Cardiac septum (tissue), 1 donor: Measurements from ENCODE around the gene TINCR. TPM values are rescaled to one million over a fixed set of nuclear protein-coding genes. Genes with fewer than 3 reads are reported as not detected.

ENCODE experiments used
- DNase-seq: peaks from one replicate; pipeline ENCODE4 v3.0.0-alpha.2; 2020; ENCODE audit warnings: low spot score
- intact Hi-C: fragments of 100-400 bp; cut with DNase I; formaldehyde crosslinking; loops from one replicate; pipeline ENCODE4 v1.14.0; 2022
- total RNA-seq: library from RNA; stranded (reverse); fragmentation: NEBNext Ultra II Directional; extraction: Animal tissue kit (Norgen Biotek cat#: 25700); gene quantifications from one replicate; pipeline ENCODE4 v1.2.1, GENCODE V29; 2021
- donor health status: DM: no; HTN: no; CAD: no.

The TINCR gene
- total RNA-seq, 1 donor from 2014 or later = 0.16 TPM

DNA sequence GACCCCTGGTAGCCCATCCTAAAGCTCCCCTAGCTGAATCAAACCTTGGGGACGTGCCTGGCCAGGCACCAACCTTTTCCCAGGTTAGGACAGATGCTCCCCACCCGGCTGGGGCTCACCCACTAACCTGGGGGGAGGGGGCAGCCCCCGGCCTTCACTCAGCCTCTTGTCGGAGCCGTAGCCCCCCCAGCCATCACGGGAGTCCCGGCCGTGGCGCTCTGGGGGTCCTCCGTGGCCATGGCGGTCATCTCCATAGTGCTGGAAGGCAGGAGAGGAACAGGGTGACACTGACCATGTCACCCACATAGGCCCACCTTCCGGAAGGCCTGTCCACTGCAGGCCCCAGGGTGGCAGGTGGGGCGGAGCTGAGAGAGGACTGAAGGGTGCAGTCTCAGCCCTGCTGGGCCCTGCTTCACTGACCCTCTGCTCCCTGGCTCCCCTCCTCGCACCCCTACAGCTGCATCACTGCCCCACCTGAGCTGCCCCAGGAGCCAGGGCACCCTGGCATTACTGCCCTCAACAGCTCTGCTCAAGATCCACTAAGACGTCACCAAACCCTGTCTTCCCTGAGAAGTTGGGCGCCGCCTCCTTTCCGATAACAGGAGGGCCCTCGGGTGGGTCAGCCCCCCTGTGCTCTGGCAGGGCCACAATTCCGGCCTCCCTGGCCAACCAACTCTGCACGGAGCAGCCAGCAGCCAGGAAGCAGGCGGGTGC lies 22.6 kb upstream of the TINCR start:
- DNase-seq = no peak
- intact Hi-C loops = no loop called here

DNA sequence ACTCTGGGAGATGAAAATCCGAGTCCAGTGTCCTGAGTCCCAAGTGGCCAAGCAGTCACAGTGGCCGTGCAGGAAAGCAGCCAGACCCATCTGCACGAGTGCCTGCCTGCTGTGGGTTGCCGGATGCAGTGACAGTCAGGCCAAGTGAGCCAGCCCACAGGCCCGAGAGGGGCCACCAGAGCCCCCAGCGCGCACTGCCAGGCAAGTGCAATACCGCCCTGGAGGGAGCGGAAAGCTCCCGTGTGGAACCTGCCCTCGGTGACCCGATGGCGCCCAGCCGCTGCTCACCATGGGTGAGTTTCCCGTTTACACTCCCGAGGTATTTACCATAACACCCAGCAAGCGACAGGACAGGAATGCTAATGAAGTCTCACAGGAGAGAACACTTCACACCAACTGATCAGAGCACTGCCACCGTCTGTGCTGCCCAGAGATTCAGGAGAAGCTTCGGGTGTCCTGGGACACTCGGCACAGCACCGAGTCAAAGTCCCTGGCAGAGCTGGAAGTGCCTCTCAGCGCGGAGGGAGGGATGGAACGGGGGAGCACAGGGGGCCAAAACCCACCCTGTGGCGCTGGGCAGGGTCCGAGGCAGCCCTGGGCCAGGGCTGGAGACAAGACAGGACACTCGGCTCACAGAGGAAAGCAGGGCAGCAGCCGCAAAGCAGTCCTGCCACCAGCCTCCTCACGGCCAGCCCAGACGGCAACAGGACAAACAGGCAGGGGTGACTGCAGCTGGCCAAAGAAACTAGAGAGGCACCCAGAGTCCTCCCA lies 21.3 kb upstream of the TINCR start:
- intact Hi-C loops = no loop called here
- DNase-seq = no peak

DNA sequence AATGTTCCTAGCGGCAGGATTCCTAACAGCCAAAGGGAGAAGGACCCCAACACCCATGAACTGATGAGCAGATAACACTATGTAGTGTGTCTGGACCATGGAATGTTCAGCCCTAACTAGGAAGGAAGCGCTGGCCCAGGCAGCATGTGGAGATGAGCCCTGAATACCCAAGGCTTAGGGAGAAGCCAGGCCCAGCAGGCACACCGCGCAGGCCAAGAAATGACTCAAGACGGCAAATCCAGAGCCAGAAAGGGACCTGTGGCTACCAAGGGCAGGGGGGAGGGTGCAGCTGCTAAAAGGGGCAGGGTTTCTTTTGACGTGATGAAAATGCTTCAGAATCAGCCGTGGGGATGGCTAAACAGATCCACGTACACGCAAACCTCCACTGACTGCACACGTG lies 20.7 kb upstream of the TINCR start:
- no peak for DNase-seq
- intact Hi-C loops = no loop called here

DNA sequence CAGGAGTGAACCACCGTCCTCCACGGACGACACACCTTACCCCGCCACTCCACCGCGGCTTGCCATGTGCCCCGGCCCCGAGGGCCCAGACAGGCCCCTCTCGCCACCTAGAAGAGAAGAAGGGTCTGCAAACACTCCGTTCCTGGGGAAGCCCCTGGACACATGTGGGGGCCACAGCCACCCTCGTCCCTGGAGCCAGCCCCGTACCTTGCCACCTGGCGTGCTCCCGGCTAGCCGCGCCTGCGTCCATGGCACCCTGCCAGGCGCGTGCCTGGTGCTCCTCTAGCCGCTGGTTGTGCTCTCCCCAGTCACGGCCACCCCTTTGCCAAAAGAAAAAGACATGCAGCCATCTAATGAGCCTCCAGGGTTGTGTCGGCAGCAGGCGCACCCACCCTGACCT lies 19.9 kb upstream of the TINCR start:
- no peak for DNase-seq
- intact Hi-C loops = no loop called here

DNA sequence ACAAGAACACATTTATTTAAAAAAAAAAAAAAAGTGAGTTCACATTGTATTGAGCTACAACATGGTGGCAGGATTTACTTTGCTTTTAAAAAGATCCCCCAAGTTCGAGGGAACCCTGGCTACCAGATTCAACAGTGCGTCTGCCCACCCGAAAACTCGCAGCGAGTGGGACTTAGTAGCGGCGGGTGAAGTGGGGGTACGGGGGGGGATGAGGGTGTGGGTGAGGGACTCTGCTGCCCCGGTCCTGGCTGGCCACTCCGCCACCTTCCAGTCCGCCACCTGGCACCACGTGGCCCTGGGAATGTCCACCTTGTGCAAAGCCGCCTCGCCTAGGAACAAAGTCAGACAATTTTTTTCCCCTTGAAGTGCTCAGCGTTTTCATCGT lies 19.3 kb upstream of the TINCR start:
- DNase-seq = no peak
- intact Hi-C loops = no loop called here

DNA sequence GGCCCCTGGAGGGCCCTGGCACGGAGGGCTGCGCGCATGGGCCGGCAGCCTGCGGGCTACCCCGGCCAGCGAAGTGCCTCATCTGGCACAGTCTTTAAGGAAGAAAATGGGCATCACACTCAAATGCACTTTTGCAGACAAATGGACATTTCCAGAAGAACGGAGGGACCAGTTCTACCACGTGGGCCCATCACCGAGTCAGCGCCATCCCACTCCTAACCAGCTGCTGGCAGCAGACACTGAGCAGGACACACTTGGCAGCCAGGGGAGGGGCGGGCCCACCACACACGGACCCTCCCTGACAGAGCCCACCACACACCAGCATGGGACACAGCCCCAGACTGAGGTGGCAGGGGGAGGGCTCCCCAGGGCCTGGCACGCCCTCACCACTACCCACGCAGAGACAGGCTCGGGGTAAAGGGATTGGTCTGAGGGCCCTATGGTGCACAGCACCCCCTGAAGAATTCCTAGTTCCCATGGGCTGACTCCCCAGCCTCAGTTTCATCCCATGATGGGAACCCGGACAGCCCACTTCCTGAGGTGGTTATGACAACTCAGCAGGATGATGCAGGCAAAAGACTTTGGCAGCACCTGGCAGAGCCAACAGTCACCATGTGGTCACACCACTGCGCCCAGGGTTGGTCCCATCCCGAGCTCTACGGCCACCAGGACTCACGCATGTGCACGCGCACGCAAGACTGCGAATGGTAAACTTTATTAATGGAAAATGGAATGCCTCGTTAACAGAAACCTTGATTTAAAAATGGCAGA lies 18.7 kb upstream of the TINCR start:
- no peak for DNase-seq
- intact Hi-C loops = no loop called here

DNA sequence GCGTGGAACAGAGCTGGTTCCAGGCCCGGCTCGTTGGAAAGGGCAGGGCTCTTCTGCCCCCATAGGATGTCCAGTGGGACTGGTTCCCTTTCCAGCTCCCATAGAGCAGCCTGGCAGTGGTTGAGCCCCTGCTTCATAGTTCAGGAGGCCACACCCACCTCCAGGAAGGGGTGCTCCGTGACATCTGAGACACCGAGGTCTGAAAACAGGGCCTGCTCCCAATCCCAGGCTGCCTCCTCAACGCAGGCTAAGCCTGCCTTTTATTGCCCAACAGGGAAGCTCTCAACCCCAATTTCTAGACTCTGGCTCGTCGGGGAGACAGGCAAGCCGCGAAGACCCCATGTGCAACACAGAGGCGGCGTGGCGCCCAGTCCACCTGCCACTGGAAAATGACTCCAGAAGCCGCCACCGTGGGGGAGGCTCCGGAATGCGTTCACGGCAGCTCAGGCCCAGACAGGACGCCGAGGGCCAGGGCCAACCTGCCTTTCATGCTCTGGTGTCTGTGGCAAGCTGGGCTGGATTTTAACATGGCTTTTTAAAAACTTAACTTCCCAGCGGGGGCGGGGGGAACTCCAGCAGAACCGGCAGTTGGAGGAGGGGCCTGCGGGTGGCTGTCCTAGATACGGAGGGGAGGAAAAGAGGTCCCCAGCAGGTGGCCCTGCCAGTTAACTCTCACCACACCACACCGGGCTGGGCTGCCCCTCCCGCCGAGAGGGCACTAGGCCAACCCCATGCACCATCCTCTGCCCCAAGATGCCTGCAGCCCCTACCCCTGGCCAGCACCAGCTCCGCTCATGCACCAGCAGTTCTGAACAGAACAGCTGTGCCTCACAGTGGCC lies 17.9 kb upstream of the TINCR start:
- no peak for DNase-seq
- intact Hi-C loops = no loop called here

DNA sequence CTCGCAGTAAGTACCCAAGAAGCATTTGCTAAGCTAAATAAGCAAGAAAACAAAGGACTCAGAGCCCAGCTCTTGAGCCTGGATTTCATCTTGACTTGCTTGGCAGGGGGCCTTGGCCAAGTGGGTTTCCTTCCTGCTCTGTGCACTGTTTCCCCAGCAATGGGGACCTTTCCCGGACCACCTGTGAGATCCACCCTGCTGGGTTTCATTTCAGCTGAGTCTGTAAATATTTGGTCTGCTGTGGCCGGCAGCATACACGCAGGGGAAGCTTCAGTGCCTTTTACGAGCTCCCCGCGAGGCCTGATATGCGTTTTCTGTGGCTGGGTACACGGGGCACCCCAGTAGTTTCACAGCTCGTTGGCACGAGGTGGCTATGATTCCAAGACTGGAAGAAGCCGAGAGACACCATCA lies 12.4 kb upstream of the TINCR start:
- intact Hi-C loops = no loop called here
- DNase-seq = no peak

DNA sequence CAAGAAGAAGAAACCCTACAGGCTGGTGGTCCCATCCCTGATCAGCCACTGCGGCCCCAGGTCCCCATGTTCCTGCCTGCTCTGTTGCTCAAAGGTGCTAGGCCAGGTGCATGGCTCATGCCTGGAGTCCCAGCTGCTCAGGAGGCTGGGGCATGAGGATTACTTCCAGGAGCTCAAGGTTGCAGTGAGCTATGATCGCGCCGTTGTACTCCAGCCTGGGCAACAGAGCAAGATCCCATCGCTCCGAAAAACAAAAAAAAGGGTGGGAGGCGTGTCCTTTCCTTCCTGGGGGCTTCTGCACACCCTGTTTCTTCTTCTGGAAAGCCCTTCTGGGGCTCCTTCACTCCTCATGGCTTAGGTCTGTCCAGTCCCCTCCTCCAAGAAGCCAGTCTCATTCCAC lies 11.9 kb upstream of the TINCR start:
- no peak for DNase-seq
- intact Hi-C loops = loop anchor here (5.0 to 10.0 kb wide), 2 partner anchors 235 to 532 kb away; partner anchors contain the start of gene PTPRS

DNA sequence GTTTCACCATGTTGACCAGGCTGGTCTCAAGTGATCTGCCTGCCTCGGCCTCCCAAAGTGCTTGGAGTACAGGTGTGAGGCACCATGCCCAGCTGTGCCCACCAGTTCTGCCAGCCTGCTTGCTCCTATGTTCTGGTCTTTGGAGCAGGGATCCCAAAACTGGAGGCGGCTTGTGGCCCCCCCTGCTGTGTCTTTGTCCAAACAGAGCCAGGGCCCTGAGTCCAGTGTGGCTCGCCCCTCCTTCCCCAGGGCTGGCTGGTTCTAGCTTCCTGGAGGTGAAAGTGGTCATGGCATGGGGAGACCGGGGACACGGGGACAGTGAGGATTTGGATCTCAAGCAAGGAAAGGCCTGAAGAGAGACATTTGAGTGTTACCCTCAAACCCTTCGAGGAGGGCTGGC lies 11.5 kb upstream of the TINCR start:
- intact Hi-C loops = loop anchor here (5.0 to 10.0 kb wide), 2 partner anchors 234 to 532 kb away; partner anchors contain the start of gene PTPRS
- no peak for DNase-seq

DNA sequence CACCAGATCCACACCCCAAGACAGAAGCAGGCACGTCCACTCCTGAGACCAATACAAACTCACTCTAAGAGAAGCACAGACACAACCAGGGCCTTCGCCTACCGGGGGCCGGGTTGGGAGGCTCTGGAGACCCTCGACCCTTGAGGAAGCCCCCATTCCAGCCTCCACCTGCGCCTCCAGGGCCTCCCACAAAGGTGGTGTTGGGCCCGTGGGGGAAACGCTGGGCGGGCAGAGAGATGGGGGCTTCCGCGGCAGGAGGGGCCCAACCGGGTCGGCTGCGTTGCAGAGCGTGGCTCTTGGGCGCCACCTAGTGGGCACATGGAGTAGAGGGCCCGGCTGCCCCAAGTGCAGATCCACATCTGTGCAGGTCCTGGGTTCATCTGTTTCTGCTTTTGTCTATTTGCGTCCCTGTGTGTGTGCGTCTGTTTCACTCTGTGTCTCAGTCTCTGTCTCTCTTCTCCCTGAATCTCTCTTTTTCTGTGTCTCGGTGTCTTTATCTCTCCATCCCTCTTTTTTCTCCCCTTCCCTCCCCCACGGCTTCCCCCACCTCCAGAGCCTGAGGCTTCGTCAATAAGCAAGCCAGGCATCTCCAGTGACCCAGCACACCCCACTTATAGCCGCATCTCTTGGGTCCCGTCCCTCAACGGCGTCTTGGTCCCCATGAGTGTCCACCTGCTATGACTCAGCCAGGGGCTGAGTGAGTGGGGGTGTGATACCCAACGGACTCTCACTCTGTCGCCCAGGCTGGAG lies 10.5 kb upstream of the TINCR start:
- DNase-seq = peak; percentile 87
- intact Hi-C loops = loop anchor here (5.0 to 10.0 kb wide), 2 partner anchors 233 to 531 kb away; partner anchors contain the start of gene PTPRS

DNA sequence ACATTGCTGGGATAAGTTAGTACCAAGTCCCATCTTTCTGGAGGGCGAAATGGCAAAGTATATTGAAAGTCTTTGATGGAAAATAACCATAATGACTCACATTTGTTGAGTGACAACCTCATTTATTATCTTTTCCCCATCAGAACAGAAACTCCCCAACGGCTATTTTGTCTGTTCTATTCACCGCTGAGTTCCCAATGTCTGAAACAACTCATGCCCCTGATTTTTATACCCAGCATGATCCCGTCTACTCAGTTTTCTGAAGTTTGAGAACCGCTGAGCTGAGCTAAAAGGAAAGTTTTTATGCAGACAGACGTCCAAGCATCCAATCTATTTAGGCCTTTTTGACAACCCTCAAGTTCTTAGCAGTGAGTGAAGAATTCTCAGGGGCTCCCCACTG lies 7.8 kb upstream of the TINCR start:
- DNase-seq = no peak
- intact Hi-C loops = loop anchor here (5.0 to 10.0 kb wide), 2 partner anchors 231 to 528 kb away; partner anchors contain the start of gene PTPRS

DNA sequence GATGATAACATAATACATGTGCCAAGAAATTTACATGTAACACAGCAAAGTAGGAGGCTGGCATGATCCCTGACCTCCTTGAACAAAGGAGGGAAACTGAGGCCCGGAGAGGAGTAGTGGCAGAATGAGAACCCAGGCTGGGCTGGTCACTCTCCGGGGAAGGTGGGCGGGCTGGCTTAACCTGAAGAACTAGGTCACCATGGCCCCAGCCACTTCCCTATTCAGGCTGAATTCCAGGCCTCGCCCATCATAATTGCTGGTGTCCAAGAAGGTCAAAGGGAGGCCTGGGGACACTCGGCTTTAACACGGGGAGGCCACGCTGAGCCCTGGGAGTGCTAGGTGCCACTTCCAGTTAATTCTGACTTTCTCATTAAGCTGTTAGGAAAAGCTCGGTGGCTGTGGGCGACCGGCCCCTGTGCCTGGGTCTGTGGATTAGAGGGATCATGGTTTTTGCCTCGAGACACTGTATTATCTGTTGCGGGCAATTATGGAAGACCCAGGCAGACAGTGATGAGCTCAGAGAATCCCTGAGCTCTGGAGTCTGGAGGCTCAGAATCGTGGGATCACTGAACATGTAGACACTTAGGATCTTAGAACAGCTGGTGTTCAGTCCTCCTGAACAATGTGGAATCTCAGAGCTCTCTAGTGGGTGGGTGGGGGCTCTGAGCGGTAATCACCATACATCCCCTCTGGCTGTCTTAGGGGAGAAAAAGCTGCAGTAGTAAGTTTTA lies 5.0 kb upstream of the TINCR start:
- intact Hi-C loops = loop anchor here (10.0 kb wide), 1 partner anchor 228 kb away; the partner anchor contains the start of gene PTPRS
- DNase-seq = no peak

DNA sequence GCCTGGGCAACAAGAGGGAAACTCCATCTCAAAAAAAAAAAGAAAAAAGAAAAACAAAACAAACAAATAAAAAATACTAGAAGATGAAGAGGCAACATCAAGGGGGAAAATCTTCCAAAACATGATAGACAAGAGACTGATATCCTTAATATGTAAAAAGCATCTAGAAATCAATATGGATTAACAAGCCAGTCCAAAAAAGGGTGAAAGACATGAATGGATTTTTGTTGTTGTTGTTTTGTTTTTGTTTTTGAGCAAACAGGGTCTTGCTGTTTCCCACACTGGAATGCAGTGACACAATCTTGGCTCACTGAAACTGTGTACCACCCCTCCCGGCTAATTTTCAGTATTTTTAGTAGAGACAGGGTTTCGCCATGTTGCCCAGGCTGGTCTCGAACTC lies 4.0 kb upstream of the TINCR start:
- no peak for DNase-seq
- intact Hi-C loops = loop anchor here (10.0 kb wide), 1 partner anchor 227 kb away; the partner anchor contains the start of gene PTPRS

DNA sequence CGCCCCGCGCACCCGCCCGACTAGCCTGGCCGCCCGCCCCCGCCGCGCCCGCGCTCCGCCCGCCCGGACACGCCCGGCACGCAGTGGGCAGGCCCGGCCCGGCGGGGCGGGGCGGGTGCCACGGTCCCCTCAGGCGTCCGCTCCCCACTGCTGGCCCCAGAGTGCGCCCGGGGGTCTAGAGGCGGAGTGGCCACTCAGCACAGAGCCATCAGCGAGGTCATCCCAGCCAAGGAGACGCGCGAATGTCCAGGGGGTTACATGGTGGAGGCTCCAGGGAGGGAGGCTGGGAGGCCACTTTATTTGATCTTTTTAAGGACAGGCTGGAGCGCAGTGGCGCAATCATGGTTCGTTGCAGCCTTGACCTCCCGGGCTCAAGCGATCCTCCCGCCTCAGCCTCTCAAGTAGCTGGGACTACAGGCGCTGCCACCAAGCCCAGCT lies 236 bp upstream of the TINCR start:
- DNase-seq = no peak

DNA sequence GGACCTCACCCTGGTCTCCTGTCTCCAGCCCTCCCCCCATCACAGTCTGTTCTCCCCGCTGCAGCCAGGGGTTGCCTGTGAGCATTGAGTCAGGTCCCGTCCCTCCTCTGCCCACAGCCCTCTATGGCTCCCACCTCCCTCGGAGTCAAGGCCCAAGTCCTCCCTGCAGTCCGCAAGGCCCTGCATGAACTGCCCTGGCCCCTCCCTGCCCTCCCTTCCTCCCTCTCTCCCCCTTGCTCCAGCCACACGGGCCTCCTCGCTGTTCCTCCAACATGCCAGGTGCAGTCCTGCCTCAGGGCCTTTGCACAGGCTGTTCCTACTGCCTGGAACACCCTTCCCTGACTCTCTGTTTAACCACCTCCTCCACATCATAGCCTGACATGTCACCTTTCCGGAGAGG lies 2.8 kb downstream of the TINCR start:
- intact Hi-C loops = no loop called here
- no peak for DNase-seq

More for the DNA sequence above, 236 bp upstream of the TINCR start:
- intact Hi-C loops = no loop called here

DNA sequence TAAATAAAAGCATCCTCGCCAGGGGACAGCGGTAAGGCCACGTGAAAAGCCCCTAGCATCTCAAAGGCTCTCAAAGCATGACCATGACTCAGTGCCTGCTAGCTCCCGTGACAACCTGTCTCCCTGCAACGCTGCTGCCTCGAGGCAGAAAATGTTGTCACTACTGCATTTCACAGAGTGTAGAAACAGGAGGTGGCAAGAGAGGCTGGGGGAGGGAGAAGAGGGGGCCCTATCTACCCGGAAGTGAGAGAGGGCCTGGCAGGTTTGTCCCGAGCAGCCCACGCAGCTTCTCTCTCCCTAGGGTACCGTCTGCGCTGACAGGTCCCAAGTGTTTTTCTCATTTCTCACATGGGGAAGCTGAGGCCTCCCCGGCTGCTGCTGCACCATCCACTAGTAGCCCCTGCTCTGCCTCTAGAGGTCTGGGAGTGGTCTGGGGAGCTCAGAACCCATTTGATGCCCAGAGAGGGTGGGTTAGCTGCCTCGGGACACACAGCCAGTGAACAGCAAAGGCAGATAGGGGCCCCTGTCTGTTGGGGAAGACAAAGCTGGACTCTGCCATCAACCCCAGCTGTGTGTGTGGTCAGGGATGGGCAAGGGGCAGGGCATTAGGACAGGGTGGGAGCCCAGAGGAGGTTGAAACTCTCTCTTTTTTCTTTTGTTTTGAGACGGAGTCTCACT lies 3.7 kb downstream of the TINCR start:
- intact Hi-C loops = no loop called here
- DNase-seq = no peak
